Measurements from ENCODE around the gene SPCS1. TPM values are rescaled to one million over a fixed set of nuclear protein-coding genes. Genes with fewer than 3 reads are reported as not detected.

SPCS1 gene
- total RNA-seq, 1 experiment from 2014 or later: 151 TPM

GRCh38 chr3:52752045-52752660 is 46.2 kb downstream of the SPCS1 start:
- no peaks in the 10 kb centered on the region for H3K9me3 Mint-ChIP-seq (ENCODE audit: low read depth, unreplicated experiment)
- H3K4me3 Mint-ChIP-seq (ENCODE audit: low read depth, unreplicated experiment): no peak overlapping the region
- no peak overlapping the region for H3K27ac Mint-ChIP-seq (ENCODE audit: unreplicated experiment)
- no TSS peak for BruUV-seq (replicated peaks)
- intact Hi-C loops (cut with micrococcal nuclease; ENCODE audit: unreplicated experiment): no loop called here
- H3K27me3 Mint-ChIP-seq (ENCODE audit: unreplicated experiment): no peaks in the 10 kb centered on the region
- CTCF ChIA-PET: no interaction called here
- H3K36me3 Mint-ChIP-seq (ENCODE audit: insufficient read depth, unreplicated experiment): peaks cover 36% of the 10 kb centered on the region
- TF ChIP-seq, protein P1, sequence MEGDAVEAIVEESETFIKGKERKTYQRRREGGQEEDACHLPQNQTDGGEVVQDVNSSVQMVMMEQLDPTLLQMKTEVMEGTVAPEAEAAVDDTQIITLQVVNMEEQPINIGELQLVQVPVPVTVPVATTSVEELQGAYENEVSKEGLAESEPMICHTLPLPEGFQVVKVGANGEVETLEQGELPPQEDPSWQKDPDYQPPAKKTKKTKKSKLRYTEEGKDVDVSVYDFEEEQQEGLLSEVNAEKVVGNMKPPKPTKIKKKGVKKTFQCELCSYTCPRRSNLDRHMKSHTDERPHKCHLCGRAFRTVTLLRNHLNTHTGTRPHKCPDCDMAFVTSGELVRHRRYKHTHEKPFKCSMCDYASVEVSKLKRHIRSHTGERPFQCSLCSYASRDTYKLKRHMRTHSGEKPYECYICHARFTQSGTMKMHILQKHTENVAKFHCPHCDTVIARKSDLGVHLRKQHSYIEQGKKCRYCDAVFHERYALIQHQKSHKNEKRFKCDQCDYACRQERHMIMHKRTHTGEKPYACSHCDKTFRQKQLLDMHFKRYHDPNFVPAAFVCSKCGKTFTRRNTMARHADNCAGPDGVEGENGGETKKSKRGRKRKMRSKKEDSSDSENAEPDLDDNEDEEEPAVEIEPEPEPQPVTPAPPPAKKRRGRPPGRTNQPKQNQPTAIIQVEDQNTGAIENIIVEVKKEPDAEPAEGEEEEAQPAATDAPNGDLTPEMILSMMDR (IDR thresholded peaks at IDR 0.05; ENCODE audit: unreplicated experiment): no peak
- H3K4me1 Mint-ChIP-seq (ENCODE audit: low read depth, unreplicated experiment): no peaks in the 10 kb centered on the region
- DNase-seq: no peak

DNA sequence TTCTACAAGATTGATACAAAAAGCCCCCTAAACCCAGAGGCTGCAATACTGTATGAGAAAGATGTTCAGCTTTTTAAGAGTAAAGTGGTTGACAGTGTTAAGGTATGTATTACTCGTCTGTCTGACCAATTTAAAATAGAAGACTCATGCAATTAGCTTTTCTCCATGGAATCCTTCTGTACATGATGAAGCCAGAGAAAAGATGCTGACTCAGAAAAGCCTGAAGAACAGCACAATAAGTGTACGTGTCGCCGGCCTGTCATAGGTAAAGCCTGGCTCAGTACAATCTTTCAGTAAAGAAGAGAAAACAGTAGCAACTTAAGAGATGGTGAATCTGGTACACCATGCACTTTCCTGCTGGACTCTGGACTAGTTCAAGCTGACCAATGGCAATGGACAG is 48.5 kb downstream of the SPCS1 start:
- BruUV-seq (replicated peaks): no TSS peak
- intact Hi-C loops (cut with micrococcal nuclease; ENCODE audit: unreplicated experiment): no loop called here
- no peaks in the 10 kb centered on the region for H3K27me3 Mint-ChIP-seq (ENCODE audit: unreplicated experiment)
- H3K4me3 Mint-ChIP-seq (ENCODE audit: low read depth, unreplicated experiment): no peak overlapping the region
- no peak overlapping the region for H3K27ac Mint-ChIP-seq (ENCODE audit: unreplicated experiment)
- H3K4me1 Mint-ChIP-seq (ENCODE audit: low read depth, unreplicated experiment): no peaks in the 10 kb centered on the region
- no peak for DNase-seq
- peaks cover 32% of the 10 kb centered on the region for H3K36me3 Mint-ChIP-seq (ENCODE audit: insufficient read depth, unreplicated experiment)
- CTCF ChIA-PET: no interaction called here
- TF ChIP-seq, protein P1 (IDR thresholded peaks at IDR 0.05; ENCODE audit: unreplicated experiment): no peak
- no peaks in the 10 kb centered on the region for H3K9me3 Mint-ChIP-seq (ENCODE audit: low read depth, unreplicated experiment)

DNA sequence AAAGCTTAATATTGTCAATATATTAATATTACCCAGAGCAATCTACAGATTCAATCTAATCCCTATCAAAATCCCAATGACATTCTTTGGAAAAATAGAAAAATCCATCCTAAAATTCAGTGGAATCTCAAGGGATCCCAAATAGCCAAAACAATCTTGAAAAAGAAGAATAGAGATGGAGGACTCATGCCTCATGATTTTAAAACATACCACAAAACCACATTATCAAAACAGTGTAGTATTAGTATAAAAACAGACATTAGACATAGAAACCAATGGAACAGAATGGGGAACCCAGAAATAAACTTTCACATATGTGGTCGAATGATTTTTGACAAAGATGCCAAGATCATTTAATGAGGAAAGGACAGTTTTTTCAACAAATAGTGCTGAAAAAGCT is 50.2 kb downstream of the SPCS1 start:
- Mint-ChIP-seq H3K36me3 (ENCODE audit: insufficient read depth, unreplicated experiment) (peaks cover 28% of the 10 kb centered on the region), H3K27me3 (ENCODE audit: unreplicated experiment) (no peaks in the 10 kb centered on the region), H3K9me3 (ENCODE audit: low read depth, unreplicated experiment) (no peaks in the 10 kb centered on the region), H3K27ac (ENCODE audit: unreplicated experiment) (no peak overlapping the region), H3K4me3 (ENCODE audit: low read depth, unreplicated experiment) (no peak overlapping the region), H3K4me1 (ENCODE audit: low read depth, unreplicated experiment) (no peaks in the 10 kb centered on the region)
- intact Hi-C loops (cut with micrococcal nuclease; ENCODE audit: unreplicated experiment): no loop called here
- DNase-seq: no peak
- no TSS peak for BruUV-seq (replicated peaks)
- CTCF ChIA-PET: no interaction called here
- TF ChIP-seq, protein P1 (IDR thresholded peaks at IDR 0.05; ENCODE audit: unreplicated experiment): no peak

Other genes with a start within 250 kb of the SPCS1 start
- 0.26 TPM in 1 of 2 replicates, not detected in the other for gene STAB1, start 210.8 kb upstream of the SPCS1 start, total RNA-seq (2022)
- 100 and 146 TPM in 2 replicates for gene NT5DC2, start 172.2 kb upstream of the SPCS1 start, total RNA-seq (2022)
- gene UQCC5, start 169.5 kb upstream of the SPCS1 start, total RNA-seq (2022): 14.0 and 15.1 TPM in 2 replicates
- 48.5 and 54.9 TPM in 2 replicates for gene PBRM1, start 20.2 kb upstream of the SPCS1 start, total RNA-seq (2022)
- 113 and 118 TPM in 2 replicates for gene GNL3, start 20.1 kb upstream of the SPCS1 start, total RNA-seq (2022)
- gene GLT8D1, start 315 bp upstream of the SPCS1 start, total RNA-seq (2022): 36.2 and 40.3 TPM in 2 replicates
- 31.9 and 33.8 TPM in 2 replicates for gene NEK4, start 64.8 kb downstream of the SPCS1 start, total RNA-seq (2022)
- 0.47 and 1.0 TPM in 2 replicates for gene ITIH1, start 71.5 kb downstream of the SPCS1 start, total RNA-seq (2022)
- not detected in 2 replicates for gene ITIH3, start 88.7 kb downstream of the SPCS1 start, total RNA-seq (2022)
- gene ITIH4, start 124.6 kb downstream of the SPCS1 start, total RNA-seq (2022): 1.6 and 3.0 TPM in 2 replicates
- gene MUSTN1, start 128.9 kb downstream of the SPCS1 start, total RNA-seq (2022): 0.66 TPM in 1 of 2 replicates, not detected in the other
- 11.7 and 13.3 TPM in 2 replicates for gene STIMATE, start 191.4 kb downstream of the SPCS1 start, total RNA-seq (2022)